Measurements from ENCODE around the gene WDR59.

Gene WDR59

GRCh38 chr16:74888888-74889287, 96.0 kb downstream of the WDR59 start:
- no CpG with 5 or more reads among the region's 6 CpGs for WGBS (ENCODE audit: insufficient coverage, insufficient read length)
- Histone ChIP-seq H3K27me3 (ENCODE audit: control insufficient read depth, insufficient read depth, low read length) (no peaks in the 10 kb centered on the region), H3K4me1 (ENCODE audit: control insufficient read depth, insufficient read depth, low read length) (no peaks in the 10 kb centered on the region), H3K4me3 (ENCODE audit: low read length) (no peak overlapping the region), H3K27ac (ENCODE audit: low read length) (no peak overlapping the region), H3K36me3 (ENCODE audit: control insufficient read depth, insufficient read depth, low read length) (peaks cover 6% of the 10 kb centered on the region; the same call in 1 of the 2 replicates), H3K9me3 (ENCODE audit: control insufficient read depth, insufficient read depth, low read length) (no peaks in the 10 kb centered on the region)
- DNase-seq (ENCODE audit: low read depth, low spot score): no peak

DNA sequence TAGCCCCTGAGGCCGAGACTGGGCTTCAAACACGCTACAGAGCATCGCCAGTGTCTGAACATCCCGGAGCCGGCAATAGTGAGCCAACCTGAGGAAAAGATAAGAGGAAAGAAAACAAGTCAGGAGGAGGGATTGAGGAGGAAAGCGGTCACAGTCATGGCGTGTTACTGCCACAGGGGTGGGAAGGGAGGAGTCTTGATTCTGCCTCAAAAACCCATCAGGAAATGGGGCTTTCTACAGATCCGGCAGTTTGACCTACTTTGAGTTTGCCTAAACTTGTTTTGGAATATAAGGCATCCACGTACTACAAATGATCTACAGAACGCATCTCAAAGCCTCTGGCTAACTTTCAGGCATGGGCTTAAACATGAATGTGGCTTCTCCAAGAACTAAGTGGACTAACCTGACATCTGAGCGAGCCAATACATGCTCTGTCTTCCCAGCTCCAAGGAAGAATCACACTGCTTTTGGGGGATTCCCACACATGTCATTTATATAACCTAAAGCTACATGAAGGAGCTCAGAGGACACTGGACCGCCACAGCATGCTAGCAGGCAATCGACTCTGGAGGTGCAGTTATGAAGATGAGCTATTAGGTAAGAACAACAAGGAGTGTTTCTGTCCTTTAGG, 96.6 kb downstream of the WDR59 start:
- Histone ChIP-seq H3K4me3 (ENCODE audit: low read length) (no peak overlapping the region), H3K36me3 (ENCODE audit: control insufficient read depth, insufficient read depth, low read length) (peaks cover 6% of the 10 kb centered on the region; the same call in 1 of the 2 replicates), H3K4me1 (ENCODE audit: control insufficient read depth, insufficient read depth, low read length) (no peaks in the 10 kb centered on the region), H3K9me3 (ENCODE audit: control insufficient read depth, insufficient read depth, low read length) (no peaks in the 10 kb centered on the region), H3K27ac (ENCODE audit: low read length) (no peak overlapping the region), H3K27me3 (ENCODE audit: control insufficient read depth, insufficient read depth, low read length) (no peaks in the 10 kb centered on the region)
- no peak for DNase-seq (ENCODE audit: low read depth, low spot score)
- no CpG with 5 or more reads among the region's 13 CpGs for WGBS (ENCODE audit: insufficient coverage, insufficient read length)

GRCh38 chr16:74887084-74887483, 97.8 kb downstream of the WDR59 start:
- H3K27ac ChIP-seq (ENCODE audit: low read length): no peak overlapping the region
- peaks cover 6% of the 10 kb centered on the region; the same call in 1 of the 2 replicates for H3K36me3 ChIP-seq (ENCODE audit: control insufficient read depth, insufficient read depth, low read length)
- no peak for DNase-seq (ENCODE audit: low read depth, low spot score)
- WGBS (ENCODE audit: insufficient coverage, insufficient read length): no CpG with 5 or more reads among the region's 2 CpGs
- no peaks in the 10 kb centered on the region for H3K9me3 ChIP-seq (ENCODE audit: control insufficient read depth, insufficient read depth, low read length)
- H3K4me1 ChIP-seq (ENCODE audit: control insufficient read depth, insufficient read depth, low read length): no peaks in the 10 kb centered on the region
- H3K4me3 ChIP-seq (ENCODE audit: low read length): no peak overlapping the region
- no peaks in the 10 kb centered on the region for H3K27me3 ChIP-seq (ENCODE audit: control insufficient read depth, insufficient read depth, low read length)

DNA sequence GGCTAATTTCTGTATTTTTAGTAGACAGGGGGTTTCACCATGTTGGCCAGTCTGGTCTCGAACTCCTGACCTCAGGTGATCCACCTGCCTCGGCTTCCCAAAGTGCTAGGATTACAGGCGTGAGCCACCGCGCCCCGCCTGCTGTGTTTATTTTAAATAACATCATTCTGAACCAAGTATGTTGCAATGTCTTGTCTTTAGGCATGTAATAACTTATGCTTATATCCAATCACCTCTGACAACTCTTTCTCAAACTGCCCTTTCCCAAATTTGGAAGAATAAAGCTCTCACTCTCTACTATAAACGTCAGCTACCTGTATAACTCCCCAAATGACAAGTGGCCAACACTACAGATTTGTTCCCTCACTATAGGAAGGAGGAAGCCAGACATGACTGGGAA, 107.2 kb downstream of the WDR59 start:
- H3K4me1 ChIP-seq (ENCODE audit: control insufficient read depth, insufficient read depth, low read length): no peaks in the 10 kb centered on the region
- H3K9me3 ChIP-seq (ENCODE audit: control insufficient read depth, insufficient read depth, low read length): no peaks in the 10 kb centered on the region
- no peak overlapping the region for H3K4me3 ChIP-seq (ENCODE audit: low read length)
- 0 out of 2 replicates have a peak, but pooled peaks cover 3% of the 10 kb centered on the region for H3K36me3 ChIP-seq (ENCODE audit: control insufficient read depth, insufficient read depth, low read length)
- H3K27me3 ChIP-seq (ENCODE audit: control insufficient read depth, insufficient read depth, low read length): no peaks in the 10 kb centered on the region
- no CpG with 5 or more reads among the region's 7 CpGs for WGBS (ENCODE audit: insufficient coverage, insufficient read length)
- no peak for DNase-seq (ENCODE audit: low read depth, low spot score)
- H3K27ac ChIP-seq (ENCODE audit: low read length): no peak overlapping the region

GRCh38 chr16:74874912-74875546, 109.9 kb downstream of the WDR59 start:
- H3K4me1 ChIP-seq (ENCODE audit: control insufficient read depth, insufficient read depth, low read length): peaks cover 2% of the 10 kb centered on the region; the same call in 1 of the 2 replicates
- no peak overlapping the region for H3K27ac ChIP-seq (ENCODE audit: low read length)
- no peaks in the 10 kb centered on the region for H3K9me3 ChIP-seq (ENCODE audit: control insufficient read depth, insufficient read depth, low read length)
- H3K36me3 ChIP-seq (ENCODE audit: control insufficient read depth, insufficient read depth, low read length): 0 out of 2 replicates have a peak, but pooled peaks cover 3% of the 10 kb centered on the region
- no peaks in the 10 kb centered on the region for H3K27me3 ChIP-seq (ENCODE audit: control insufficient read depth, insufficient read depth, low read length)
- no CpG with 5 or more reads among the region's 13 CpGs for WGBS (ENCODE audit: insufficient coverage, insufficient read length)
- H3K4me3 ChIP-seq (ENCODE audit: low read length): no peak overlapping the region
- DNase-seq (ENCODE audit: low read depth, low spot score): no peak

DNA sequence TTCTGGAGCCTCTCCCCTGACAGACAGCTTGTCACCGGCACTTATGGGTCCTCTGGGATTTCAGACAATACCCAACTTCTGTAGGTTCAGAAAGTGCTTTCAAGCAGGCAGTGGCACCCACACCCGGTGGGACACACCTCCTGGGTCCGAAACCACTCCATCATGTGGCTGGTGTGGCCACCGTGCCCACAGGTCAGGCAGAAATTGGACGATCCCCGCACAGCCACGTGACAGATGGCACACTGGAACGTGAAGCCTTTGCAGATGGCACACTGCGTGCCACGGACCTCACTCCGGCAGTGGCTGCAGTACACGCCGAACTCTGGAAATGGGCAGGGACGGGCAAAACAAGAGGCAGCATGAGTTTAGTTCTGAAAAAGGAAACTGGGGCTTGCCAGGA, 110.8 kb downstream of the WDR59 start:
- Histone ChIP-seq H3K9me3 (ENCODE audit: control insufficient read depth, insufficient read depth, low read length) (no peaks in the 10 kb centered on the region), H3K36me3 (ENCODE audit: control insufficient read depth, insufficient read depth, low read length) (0 out of 2 replicates have a peak, but pooled peaks cover 3% of the 10 kb centered on the region), H3K27ac (ENCODE audit: low read length) (no peak overlapping the region), H3K27me3 (ENCODE audit: control insufficient read depth, insufficient read depth, low read length) (no peaks in the 10 kb centered on the region), H3K4me1 (ENCODE audit: control insufficient read depth, insufficient read depth, low read length) (peaks cover 2% of the 10 kb centered on the region; the same call in 1 of the 2 replicates), H3K4me3 (ENCODE audit: low read length) (no peak overlapping the region)
- WGBS (ENCODE audit: insufficient coverage, insufficient read length): no CpG with 5 or more reads among the region's 14 CpGs
- no peak for DNase-seq (ENCODE audit: low read depth, low spot score)

DNA sequence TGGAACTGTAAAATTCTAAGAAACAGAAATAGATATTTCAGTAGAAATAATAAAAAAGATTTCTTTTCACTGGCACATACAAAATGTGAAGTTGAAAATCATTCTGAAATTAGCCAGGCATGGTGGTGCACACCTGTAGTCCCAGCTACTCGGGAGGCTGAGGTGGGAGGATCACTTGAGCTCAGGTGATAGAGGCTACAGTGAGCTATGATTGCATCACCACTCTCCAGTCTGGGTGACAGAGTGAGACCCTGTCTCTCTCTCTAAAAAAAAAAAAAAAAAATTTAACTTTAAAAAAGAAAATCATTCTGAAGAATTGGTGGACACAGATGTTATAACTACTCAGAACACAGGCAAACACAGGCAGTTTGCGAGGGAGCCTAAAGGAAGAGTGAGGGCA, 112.6 kb downstream of the WDR59 start:
- no peak overlapping the region for H3K27ac ChIP-seq (ENCODE audit: low read length)
- H3K9me3 ChIP-seq (ENCODE audit: control insufficient read depth, insufficient read depth, low read length): no peaks in the 10 kb centered on the region
- no CpG with 5 or more reads among the region's 2 CpGs for WGBS (ENCODE audit: insufficient coverage, insufficient read length)
- H3K27me3 ChIP-seq (ENCODE audit: control insufficient read depth, insufficient read depth, low read length): no peaks in the 10 kb centered on the region
- no peak for DNase-seq (ENCODE audit: low read depth, low spot score)
- 0 out of 2 replicates have a peak, but pooled peaks cover 3% of the 10 kb centered on the region for H3K36me3 ChIP-seq (ENCODE audit: control insufficient read depth, insufficient read depth, low read length)
- H3K4me1 ChIP-seq (ENCODE audit: control insufficient read depth, insufficient read depth, low read length): peaks cover 5% of the 10 kb centered on the region
- H3K4me3 ChIP-seq (ENCODE audit: low read length): no peak overlapping the region

GRCh38 chr16:74871608-74872007, 113.3 kb downstream of the WDR59 start:
- Histone ChIP-seq H3K36me3 (ENCODE audit: control insufficient read depth, insufficient read depth, low read length) (0 out of 2 replicates have a peak, but pooled peaks cover 3% of the 10 kb centered on the region), H3K9me3 (ENCODE audit: control insufficient read depth, insufficient read depth, low read length) (no peaks in the 10 kb centered on the region), H3K4me3 (ENCODE audit: low read length) (no peak overlapping the region), H3K27ac (ENCODE audit: low read length) (no peak overlapping the region), H3K27me3 (ENCODE audit: control insufficient read depth, insufficient read depth, low read length) (no peaks in the 10 kb centered on the region), H3K4me1 (ENCODE audit: control insufficient read depth, insufficient read depth, low read length) (peaks cover 5% of the 10 kb centered on the region)
- DNase-seq (ENCODE audit: low read depth, low spot score): peak; percentile 73
- no CpG with 5 or more reads among the region's 5 CpGs for WGBS (ENCODE audit: insufficient coverage, insufficient read length)

DNA sequence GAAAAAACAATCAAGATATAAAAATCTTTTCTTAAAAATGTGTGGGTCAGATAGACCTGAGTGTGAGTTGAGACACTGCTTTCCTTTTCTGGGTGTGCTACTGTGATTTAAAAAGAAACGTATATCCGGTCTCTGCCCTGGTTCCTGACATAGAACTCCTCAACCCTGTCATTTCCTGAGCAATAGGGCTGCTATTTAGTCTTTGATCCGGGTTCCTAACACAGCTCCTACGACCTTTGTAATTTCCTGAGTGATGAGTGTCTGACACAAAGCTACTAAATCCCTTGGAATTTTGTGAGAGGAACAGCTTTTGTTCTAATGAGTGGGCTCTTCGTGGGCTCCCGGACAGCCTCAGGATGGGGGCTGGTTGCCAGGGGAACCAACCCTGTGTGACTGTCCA, 116.4 kb downstream of the WDR59 start:
- no peaks in the 10 kb centered on the region for H3K9me3 ChIP-seq (ENCODE audit: control insufficient read depth, insufficient read depth, low read length)
- no peak overlapping the region for H3K27ac ChIP-seq (ENCODE audit: low read length)
- H3K4me3 ChIP-seq (ENCODE audit: low read length): no peak overlapping the region
- no peaks in the 10 kb centered on the region for H3K36me3 ChIP-seq (ENCODE audit: control insufficient read depth, insufficient read depth, low read length)
- DNase-seq (ENCODE audit: low read depth, low spot score): no peak
- peaks cover 8% of the 10 kb centered on the region for H3K4me1 ChIP-seq (ENCODE audit: control insufficient read depth, insufficient read depth, low read length)
- WGBS (ENCODE audit: insufficient coverage, insufficient read length): no CpG with 5 or more reads among the region's 6 CpGs
- no peaks in the 10 kb centered on the region for H3K27me3 ChIP-seq (ENCODE audit: control insufficient read depth, insufficient read depth, low read length)

- Histone ChIP-seq H3K4me1 (ENCODE audit: control insufficient read depth, insufficient read depth, low read length) (peaks cover 8% of the 10 kb centered on the region), H3K27ac (ENCODE audit: low read length) (no peak overlapping the region)
- WGBS (ENCODE audit: insufficient coverage, insufficient read length): no CpG with 5 or more reads among the region's 5 CpGs
Measured at GRCh38 chr16:74868035-74868434, 116.9 kb downstream of the WDR59 start.

More at GRCh38 chr16:74868035-74868434, 116.9 kb downstream of the WDR59 start:
- Histone ChIP-seq H3K4me3 (ENCODE audit: low read length) (no peak overlapping the region), H3K27me3 (ENCODE audit: control insufficient read depth, insufficient read depth, low read length) (no peaks in the 10 kb centered on the region), H3K36me3 (ENCODE audit: control insufficient read depth, insufficient read depth, low read length) (no peaks in the 10 kb centered on the region), H3K9me3 (ENCODE audit: control insufficient read depth, insufficient read depth, low read length) (no peaks in the 10 kb centered on the region)
- no peak for DNase-seq (ENCODE audit: low read depth, low spot score)

All from iPS DF 6.9 (cell line).